Activated CD4-positive, CD25-positive, alpha-beta regulatory T cell treated with anti-CD3 and anti-CD28 coated beads, Interleukin-2, amount 50 U/mL, for 72 hours (primary cell): ENCODE results near the gene GPSM3.
"Not testable (repeated sequence)": the region's sequence is repeated elsewhere in the genome, so short reads cannot be mapped to it uniquely, and the experiment has no call there.

Source experiments
- DNase-seq: peaks from one replicate; pipeline ENCODE4 v3.0.0; 2021

Gene GPSM3

GRCh38 chr6:32192608-32193039, at the start of gene GPSM3:
TSS of gene GPSM3 (minus strand) at chr6:32192643. CDS start at chr6:32192513, 130 bp downstream.
- DNase-seq = peak; percentile 52

- no peak for DNase-seq
These were observed 48.2 kb upstream of the GPSM3 start for GRCh38 chr6:32240686-32241085.

- DNase-seq = no peak
These were observed 47.0 kb upstream of the GPSM3 start for GRCh38 chr6:32239462-32239861.

GRCh38 chr6:32234934-32235333, 42.5 kb upstream of the GPSM3 start:
- DNase-seq = no peak

GRCh38 chr6:32226434-32226833, 34.0 kb upstream of the GPSM3 start:
- no peak for DNase-seq

- DNase-seq = no peak
These were observed 32.3 kb upstream of the GPSM3 start for GRCh38 chr6:32224696-32225095.

GRCh38 chr6:32223258-32224235, 31.1 kb upstream of the GPSM3 start, which contains the start of gene NOTCH4:
TSS of gene NOTCH4 (minus strand) at chr6:32224067. CDS start at chr6:32223928, 139 bp downstream.
- no peak for DNase-seq

- no peak for DNase-seq
These were observed 30.1 kb upstream of the GPSM3 start for GRCh38 chr6:32222333-32223230.

GRCh38 chr6:32220021-32220420, 27.6 kb upstream of the GPSM3 start:
- DNase-seq = no peak

- DNase-seq = no peak
These were observed 25.7 kb upstream of the GPSM3 start for GRCh38 chr6:32218167-32218566.

GRCh38 chr6:32216998-32217397, 24.6 kb upstream of the GPSM3 start:
- DNase-seq = no peak

GRCh38 chr6:32216285-32216684, 23.8 kb upstream of the GPSM3 start:
- DNase-seq = no peak

- DNase-seq = no peak
These were observed 23.2 kb upstream of the GPSM3 start for GRCh38 chr6:32215617-32216016.

GRCh38 chr6:32214126-32214525, 21.7 kb upstream of the GPSM3 start:
- DNase-seq = no peak

- no peak for DNase-seq
These were observed 21.2 kb upstream of the GPSM3 start for GRCh38 chr6:32213649-32214048.

GRCh38 chr6:32212076-32212760, 19.8 kb upstream of the GPSM3 start:
- no peak for DNase-seq

- DNase-seq = not testable (repeated sequence)
These were observed 19.0 kb upstream of the GPSM3 start for GRCh38 chr6:32211432-32211831.

- no peak for DNase-seq
These were observed 17.8 kb upstream of the GPSM3 start for GRCh38 chr6:32210191-32210601.

GRCh38 chr6:32208996-32209395, 16.6 kb upstream of the GPSM3 start:
- DNase-seq = no peak

GRCh38 chr6:32204268-32204715, 11.8 kb upstream of the GPSM3 start:
- no peak for DNase-seq

GRCh38 chr6:32203426-32204267, 11.2 kb upstream of the GPSM3 start:
- no peak for DNase-seq

GRCh38 chr6:32202186-32202585, 9.7 kb upstream of the GPSM3 start:
- DNase-seq = no peak
